Hematopoietic multipotent progenitor cell treated with erythropoietin and hydrocortisone succinate and interleukin-3 and kit ligand, for 4 days (in vitro differentiated cells): ENCODE measurements around the gene ZNF846.
"Not testable (repeated sequence)": the region's sequence is repeated elsewhere in the genome, so short reads cannot be mapped to it uniquely, and the experiment has no call there.

ENCODE experiments used
- DNase-seq: peaks from one replicate; pipeline ENCODE4 v3.0.0-alpha.2; 2015

ZNF846 gene

DNA sequence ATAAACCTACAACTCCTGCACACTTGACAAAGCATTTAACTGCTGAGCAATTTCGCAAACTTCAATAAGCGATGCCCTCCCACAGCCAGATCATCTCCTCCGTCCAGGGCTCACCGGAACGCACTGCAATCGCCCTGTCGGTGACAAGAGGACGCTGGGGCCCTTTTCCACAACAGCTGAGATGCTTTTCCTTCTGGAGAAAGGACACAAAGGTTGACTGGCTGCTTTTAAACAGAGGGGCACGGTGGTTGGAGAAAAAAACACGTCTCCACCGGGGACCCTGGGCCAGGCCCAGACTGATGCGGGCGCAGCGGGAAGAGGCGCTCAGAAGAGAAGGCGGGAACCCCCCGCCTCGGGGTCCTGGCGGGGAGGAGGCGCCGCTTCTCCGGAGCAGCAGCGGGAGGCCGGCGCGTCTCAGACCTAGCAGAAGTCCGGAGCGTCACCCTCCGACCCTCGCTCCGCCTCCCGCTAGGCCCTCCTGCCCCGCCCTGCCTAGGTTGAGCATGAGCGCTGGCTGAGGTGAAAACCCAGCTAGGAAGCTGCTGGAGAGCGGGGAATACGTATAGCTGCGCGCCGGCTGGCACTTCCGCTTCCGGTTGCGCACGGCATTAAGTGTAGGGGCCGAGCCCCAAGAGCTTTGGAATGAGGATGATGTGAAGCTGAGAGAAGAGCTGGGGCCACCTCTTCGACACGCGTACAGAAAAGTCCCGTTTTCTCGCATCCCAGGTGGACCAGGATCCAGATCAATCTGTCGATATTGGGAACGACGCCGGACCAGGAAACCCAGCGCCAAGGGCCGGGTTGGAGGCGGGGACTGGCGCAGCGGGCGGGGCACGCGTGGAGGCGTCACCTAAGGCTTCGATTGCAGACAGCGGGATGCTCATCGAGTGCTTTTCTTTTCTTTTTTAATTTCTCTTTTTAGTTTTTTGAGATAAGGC, at the start of gene ZNF846:
TSS of gene ZNF846 (minus strand) at position 564 of the 938 bp plus-strand sequence. CDS start 3,788 bp downstream, outside the sequence.
- peak; percentile 99 for DNase-seq

DNA sequence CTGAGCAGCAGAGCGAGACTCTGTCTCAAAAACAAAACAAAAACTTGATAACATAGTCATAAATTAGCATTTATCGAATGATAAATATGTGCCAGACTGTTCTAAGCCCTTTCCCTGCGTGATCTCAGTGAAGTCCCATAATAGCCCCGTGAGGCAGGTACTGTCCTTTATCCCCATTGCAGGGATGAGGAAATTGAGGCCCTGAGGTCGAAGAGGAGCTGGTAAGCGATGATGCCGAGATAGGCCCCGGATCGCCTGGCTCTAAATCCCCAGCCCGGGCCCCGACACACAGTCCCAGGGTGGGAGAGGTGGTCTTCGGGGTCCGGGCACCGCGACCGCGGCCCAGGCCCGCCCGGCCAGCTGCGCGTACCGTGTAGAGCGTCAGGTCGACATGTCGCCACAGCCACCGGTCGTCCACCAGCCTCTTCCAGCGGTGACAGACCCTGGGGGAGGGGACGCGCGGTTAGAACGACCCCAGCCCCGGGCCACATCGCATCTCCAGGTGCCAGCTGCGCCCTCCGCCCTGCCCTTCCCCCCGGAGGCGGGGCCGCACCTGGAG, 49.7 kb upstream of the ZNF846 start:
- no peak for DNase-seq

DNA sequence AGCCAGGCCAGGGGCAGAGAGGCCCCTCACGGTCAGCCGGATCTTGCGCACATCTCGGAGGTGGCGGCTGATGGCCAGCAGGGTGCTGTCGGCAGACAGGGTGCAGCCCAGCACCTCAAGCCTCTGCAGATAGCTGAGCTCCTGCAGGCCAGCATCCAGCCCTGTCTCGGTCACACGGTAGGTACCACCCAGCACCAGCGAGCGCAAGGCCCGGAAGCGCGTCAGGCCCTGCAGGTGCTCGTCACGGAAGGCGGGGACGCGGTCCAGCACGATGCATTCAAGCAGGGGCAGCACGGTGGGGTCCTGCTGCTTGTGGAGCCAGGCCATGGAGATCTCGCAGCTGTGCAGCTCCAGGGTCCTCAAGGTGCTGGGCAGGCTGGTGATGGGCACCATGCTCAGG, 42.6 kb upstream of the ZNF846 start:
- no peak for DNase-seq

DNA sequence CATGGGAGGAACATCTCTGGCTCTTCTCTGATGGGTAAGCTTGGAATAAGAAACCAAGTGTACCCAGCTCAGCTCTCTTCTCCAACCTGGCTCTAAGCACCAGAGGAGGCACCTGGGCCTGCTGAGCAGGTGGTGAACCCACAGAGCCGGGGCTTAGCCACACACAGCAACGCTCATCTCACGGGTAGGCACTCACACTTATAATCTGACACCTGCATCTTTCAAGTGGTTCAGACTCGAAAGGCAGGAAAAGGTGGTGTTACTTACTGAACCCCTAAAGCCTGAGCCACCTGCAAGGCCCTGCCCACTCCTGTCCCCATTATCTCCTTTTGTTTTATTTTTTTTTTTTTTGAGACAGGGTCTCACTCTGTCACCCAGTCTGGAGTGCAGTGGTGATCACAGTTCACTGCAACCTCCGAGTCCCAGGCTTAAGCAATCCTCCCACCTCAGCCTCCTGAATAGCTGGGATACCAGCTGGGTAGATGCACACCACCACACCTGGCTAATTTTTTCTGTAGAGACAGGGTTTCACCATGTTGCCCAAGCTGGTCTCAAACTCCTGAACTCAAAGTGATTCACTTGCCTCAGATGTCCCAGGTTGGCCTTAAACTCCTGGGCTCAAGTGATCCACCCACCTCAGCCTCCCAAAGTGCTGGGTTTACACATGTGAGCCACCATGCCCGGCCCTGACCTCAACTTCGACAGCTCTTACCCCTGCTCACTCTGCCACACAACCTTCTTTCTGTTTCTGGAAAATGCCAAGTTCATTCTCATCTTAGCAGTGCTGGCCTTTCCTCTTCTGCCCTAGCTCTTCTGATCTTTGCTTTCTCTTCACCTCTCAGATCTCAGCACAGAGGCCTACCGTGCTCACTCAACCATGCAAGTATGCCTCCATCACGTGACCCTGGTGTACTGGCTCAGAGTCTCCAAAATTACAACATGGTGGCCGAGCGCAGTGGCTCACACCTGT, 40.6 kb upstream of the ZNF846 start:
- no peak for DNase-seq

DNA sequence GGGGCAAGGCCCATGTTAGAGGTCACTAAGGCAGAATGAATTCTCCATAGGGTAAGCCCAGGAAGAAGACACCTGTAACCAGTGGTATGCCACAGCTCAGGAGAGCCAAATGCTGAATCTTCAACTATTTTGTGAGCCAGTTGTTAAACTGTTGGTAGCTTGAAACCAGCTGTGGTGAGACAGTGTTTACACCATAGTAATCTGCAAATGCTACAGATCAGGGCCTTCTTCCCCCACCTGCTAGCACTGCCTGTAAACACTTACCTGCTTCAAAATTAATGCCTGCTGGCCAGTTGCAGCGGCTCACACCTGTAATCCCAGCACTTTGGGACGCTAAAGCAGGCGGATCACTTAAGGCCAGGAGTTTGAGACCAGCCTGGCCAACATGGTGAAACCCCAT, 38.3 kb upstream of the ZNF846 start:
- DNase-seq = no peak

DNA sequence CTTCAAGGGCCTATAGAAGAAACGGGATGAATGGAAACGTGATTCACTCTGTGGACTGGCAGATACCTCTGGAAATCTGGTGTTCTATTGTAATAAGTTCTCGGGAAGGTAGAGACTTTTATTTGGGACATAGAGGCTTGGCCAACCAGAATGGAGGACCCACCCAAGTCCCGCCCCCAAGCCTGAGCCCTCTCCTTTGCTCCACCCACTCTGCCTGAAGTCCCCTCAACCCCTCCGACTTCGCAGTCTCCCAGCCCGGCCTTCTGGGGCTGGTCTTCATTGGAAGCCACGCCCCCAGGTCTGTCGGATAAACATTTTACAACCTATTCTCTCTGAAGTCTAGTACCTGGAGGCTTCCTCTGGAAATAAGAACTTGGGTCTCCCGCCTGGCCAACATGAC, 33.4 kb upstream of the ZNF846 start:
- DNase-seq = no peak

DNA sequence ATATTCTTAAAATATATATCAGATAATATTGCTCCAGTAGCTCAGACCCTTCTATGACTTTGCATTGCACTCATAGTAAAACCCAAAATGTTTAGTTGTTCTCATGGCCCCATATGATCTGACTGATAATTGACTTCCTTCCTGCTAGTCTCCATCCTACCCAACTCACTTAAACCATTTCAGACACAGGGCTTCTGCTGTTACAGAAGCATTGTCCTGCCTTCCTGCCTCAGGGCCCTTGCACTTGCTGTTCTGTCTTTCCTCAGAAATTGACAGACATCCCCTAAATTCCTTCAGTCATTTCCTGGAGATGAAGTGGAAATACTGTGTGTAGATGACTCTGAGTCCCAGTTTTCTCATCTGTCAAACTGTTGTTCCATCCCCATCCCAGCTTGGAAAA, 30.6 kb upstream of the ZNF846 start:
- peak; percentile 46 for DNase-seq

DNA sequence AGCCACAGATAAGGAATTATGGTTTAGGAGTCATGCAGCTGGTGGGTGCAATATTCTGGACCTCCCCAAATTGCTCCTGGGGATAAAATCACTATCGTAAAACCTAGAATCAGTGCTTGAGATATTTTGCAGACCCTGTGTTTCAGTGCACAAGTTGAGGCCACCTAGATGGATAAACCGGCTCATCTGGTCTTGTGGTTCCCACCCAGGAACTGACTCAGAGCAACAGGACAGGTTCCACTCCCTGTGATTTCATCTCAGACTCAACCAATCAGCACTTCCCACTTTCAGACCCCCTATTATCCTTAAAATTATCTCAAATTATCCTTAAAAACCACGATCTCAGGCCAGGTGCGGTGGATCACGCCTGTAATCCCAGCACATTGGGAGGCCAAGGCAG, 29.3 kb upstream of the ZNF846 start:
- DNase-seq = no peak

DNA sequence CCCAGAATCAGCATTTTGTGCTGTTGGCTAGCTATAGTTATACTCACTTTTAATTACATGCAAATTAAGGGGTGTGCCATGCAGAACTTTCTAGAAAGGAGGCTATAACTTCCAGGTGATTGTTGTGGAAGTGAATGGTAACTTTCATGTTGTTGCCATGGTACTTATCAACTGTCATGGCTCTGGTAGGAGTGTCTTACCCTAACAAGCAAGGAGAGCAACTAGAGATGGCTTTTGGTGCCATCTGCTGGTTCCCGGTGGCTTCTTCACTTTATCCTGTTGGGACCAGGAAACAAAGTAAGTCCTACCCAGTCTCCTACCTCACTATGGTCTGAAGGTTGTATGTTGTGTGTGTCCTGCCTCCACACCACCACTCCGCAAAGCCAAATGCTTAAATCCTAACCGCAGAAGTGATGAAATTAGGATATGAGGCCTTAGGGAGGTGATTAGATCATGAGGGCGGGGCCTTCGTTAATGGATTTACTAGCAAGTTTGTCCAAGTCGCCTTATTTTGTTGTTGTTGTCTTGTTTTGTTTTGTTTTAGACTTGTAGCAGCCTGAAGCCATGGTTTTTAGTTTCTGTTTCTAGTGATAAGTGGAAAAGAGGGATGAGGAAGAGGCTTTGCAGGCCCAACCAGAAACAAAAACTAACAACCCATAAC, 27.7 kb upstream of the ZNF846 start:
- peak; percentile 96 for DNase-seq

DNA sequence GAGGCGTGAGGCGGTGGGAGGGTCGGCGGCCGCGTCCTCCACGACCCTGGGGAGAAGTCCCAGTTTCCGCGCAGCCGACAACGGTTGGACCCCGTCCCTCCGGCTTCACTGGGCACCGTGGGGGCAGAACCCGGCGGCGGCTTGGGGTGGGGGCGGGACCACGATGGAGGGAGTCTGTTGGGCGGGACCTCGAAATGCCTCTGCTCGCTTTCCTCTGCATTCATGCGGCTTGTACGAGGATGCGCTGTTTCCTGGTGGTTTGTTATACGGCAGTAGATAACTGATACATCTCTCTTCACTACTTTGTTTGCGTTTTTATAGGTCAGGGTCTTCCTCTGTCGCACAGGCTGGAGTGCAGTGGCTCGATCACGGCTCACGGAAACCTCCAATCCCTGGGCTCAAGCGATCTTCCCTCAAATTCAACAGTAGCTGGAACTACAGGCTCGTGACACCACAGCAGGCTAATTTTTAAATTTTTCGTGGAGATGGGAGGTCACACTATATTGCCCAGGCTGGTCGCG, 24.6 kb upstream of the ZNF846 start:
- DNase-seq = peak; percentile 87

DNA sequence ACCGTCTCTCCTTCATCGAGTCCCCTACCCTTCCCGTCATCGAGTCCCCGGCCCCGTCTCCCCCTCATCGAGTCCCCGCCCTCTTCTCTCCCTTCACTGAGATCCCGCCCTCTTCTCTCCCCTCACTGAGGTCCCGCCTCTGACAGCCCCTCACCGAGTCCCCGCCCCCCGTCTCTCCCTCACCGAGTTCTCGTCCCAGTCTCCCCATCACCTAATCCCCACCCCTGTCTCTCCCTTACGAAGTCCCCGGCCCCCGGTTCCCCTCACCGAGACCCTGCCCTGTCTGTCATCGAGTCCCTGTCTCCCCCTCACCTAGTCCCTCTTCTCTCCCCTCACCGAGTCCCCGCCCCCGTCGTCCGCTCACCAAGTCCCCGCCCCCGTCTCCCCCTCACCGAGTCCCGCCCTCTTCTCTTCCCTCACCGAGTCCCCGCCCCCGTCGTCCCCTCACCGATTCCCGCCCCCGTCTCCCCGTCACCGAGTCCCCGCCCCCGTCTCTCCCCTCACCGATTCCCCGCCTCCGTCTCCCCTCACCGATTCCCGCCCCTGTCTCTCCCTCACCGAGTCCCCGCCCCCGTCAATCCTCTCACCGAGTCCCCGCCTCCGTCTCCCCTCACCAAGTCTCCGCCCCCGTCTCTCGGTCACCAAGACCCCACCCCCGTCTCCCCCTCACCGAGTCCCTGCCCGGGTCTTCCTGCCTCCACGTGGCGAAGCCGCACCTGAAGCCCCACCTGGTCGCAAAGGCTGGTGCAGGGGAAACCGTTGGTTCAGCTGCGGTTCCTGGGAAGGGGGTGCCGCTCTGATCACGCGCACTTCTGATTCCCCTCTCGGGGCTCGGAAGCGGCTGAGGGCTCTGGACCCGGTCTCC, 23.9 kb upstream of the ZNF846 start:
- peak; percentile 97 for DNase-seq

DNA sequence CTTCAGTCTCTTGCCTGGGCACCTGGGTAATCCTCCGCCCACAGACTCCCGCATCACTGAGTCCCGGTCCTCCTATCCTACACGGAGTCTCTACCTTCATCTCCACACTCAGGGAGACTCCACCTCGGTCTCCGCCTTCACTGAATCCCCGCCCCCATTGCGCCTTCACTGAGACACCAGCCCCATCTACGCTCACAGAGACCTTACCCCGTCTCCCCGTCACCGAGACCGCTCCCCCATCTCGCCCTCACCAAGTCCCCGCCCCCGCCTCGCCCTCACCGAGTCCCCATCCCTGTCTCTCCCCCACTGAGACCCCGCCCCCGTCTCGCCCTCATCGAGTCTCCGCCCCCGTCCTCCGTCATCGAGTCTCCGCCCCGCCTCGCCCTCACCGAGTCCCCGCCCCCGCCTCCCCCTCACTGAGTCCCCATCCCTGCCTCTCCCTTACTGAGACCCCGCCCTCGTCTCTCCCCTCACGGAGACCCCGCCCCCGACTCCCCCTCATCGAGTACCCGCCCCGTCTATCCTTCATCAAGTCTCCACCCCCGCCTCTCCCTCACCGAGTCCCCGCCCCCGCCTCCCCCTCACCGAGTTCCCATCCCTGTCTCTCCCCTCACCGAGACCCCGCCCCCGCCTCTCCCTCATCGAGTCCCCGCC, 23.1 kb upstream of the ZNF846 start:
- peak; percentile 98 for DNase-seq

DNA sequence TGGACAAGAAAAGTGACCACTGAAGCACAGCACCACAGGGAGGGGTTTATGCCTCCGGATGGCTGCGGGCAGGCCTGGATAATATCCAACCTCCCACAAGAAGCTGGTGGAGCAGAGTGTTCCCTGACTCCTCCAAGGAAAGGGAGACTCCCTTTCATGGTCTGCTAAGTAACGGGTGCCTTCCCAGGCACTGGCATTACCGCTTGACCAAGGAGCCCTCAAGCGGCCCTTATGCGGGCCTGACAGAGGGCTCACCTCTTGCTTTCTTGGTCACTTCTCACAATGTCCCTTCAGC, 22.5 kb upstream of the ZNF846 start:
- DNase-seq = not testable (repeated sequence)

DNA sequence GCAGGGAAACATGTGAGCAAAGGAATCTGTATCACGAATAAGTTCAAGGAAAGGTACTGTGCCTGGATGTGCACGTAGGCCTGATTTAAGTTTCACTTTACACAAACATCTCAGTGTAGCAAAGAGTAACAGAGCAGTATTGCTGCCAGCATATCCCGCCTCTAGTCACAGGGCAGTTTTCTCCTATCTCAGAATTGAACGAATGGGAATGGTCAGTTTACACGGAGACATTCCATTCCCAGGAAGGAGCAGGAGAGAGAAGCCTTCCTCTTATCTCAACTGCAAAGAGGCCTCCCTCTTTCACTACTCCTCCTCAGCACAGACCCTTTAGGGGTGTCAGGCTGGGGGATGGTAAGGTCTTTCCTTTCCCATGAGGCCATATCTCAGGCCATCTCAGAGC, 21.0 kb upstream of the ZNF846 start:
- not testable (repeated sequence) for DNase-seq

DNA sequence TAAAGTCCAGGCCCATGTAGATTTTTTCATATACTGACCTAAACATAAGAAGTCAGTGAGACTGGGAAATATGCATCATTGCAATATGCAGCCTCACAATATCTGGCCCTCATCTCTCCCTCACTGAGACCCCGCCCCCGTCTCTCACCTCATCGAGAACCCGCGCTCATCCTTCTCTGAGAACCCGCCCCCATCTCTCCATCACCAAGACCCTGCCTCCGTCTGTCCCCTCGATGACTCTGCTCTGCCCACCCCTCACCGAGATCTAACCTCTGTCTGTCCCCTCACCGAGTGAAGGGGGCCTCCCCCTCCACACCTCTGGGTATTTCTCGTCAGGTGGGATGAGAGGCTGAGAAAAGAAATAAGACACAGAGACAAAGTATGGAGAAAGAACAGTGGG, 20.5 kb upstream of the ZNF846 start:
- no peak for DNase-seq

DNA sequence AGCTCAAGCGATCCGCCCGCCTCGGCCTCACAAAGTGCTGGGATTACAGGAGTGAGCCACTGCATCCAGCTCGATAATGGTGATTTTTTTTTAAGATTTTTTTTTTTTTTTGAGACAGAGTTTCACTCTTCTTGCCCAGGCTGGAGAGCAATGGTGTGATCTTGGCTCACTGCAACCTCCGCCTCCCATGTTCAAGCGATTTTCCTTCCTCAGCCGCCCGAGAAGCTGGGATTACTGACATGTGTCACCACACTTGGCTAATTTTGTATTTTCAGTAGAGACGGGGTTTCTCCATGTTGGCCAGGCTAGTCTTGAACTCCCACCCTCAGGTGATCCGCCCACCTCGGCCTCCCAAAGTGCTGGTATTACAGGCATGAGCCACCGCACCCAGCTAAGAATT, 20.1 kb upstream of the ZNF846 start:
- DNase-seq = not testable (repeated sequence)

DNA sequence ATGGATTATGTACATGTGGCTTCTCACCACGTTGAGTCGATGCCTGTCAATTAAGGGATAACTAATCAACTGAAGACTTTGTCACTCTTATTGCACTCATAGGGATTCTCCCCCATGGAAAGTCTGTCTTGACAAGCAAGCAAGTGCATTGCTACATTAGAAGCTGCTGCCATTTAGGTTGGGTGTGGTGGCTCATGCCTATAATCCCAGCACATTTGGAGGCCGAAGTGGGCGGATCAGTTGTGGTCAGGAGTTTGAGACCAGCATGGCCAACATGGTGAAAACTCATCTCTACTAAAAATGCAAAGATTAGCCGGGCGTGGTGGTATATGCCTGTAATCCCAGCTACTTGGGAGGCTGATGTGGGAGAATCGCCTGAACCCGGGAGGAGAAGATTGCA, 18.3 kb upstream of the ZNF846 start:
- DNase-seq = no peak

DNA sequence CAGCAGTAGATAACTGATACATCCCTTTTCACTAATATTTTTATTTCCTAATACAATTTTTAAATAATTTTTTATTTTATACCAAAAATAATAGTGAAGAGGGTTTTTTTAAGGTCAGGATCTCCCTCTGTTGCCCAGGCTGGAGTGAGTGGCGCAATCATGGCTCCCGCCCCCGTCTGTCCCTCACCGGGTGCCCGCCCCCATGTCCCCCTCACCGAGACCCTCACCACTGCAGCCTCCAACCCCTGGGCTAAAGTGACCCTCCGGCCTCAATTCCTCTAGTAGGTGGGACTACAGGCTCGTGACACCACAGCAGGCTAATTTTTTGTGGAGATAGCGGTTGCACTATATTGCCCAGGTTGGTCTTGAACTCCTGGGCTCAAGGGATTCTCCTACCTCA, 17.8 kb upstream of the ZNF846 start:
- DNase-seq = no peak

DNA sequence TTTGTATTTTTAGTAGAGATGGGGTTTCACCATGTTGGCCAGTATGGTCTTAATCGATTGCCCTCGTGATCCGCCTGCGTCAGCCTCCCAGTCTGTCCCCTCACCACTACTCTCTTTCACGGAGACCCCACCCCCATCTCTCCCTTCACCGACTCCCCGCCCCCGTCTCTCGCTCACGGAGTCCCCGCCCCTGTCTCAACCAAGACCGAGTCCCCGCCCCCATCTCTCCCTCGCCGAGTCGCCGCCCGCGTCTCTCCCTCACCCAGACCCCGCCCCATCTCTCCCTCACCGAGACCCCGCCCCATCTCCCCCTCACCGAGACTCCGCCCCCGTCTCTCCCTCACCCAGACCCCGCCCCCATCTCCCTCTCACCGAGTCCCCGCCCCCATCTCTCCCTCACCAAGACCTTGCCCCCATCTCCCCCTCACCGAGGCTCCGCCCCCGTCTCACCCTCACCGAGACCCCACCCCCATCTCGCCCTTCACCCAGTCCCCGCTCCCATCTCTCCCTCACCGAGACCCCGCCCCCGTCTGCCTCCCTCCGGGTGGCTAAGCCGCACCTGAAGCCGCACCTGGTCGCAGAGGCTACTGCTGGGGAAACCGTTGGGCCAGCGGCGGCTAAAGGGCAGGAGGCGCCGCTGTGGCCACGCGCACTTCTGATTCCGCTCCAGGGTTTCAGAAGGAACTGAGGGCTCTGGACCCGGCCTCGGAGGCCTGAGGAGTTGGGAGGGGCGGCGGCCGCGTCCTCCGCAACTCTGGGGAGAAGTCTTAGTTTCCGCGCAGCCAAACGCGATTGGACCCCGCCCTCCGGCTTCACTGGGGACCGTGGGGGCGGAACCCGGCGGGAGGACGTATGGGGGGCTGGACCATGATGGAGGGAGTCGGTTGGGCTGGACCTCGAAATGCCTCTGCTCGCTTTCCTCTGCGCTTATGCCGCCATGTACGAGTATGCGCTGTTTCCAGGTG, 17.1 kb upstream of the ZNF846 start:
- peak; percentile 98 for DNase-seq

DNA sequence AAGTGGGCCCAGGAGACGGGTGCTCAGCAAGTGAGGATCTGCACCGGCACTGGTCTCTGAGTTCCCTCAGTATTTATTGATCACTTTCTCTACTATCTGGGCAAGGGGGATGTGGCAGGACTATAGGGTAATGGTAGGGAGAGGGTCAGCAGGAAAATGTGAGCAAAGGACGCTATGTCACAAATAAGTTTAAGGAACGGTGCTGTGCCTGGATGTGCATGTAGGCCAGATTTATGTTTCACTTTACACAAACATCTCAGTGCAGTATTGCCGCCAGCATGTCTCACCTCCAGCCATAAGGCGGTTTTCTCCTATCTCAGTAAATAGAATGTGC, 15.6 kb upstream of the ZNF846 start:
- not testable (repeated sequence) for DNase-seq
